Fibroblast of pulmonary artery (primary cell): ENCODE data around the gene MCM5.
A peak's percentile ranks its signal among the peaks of the same experiment; 100 is the strongest.

Experiments
- DNase-seq: peaks from one replicate; pipeline ENCODE4 v3.0.0-alpha.2; 2010; ENCODE audit warnings: low read depth
- H3K4me3 ChIP-seq: replicated peaks from 2 replicates; pipeline ENCODE4 v1.5.1; 2011; ENCODE audit warnings: low read depth, mild to moderate bottlenecking, control low read depth, low read length, moderate library complexity
- TF ChIP-seq, protein P1 (sequence below): IDR thresholded peaks from 2 replicates; pipeline ENCODE4 v1.5.1; 2011; ENCODE audit warnings: mild to moderate bottlenecking, control low read depth, low read length, inconsistent platforms; ENCODE audit errors: missing control alignments

MCM5 gene

DNA sequence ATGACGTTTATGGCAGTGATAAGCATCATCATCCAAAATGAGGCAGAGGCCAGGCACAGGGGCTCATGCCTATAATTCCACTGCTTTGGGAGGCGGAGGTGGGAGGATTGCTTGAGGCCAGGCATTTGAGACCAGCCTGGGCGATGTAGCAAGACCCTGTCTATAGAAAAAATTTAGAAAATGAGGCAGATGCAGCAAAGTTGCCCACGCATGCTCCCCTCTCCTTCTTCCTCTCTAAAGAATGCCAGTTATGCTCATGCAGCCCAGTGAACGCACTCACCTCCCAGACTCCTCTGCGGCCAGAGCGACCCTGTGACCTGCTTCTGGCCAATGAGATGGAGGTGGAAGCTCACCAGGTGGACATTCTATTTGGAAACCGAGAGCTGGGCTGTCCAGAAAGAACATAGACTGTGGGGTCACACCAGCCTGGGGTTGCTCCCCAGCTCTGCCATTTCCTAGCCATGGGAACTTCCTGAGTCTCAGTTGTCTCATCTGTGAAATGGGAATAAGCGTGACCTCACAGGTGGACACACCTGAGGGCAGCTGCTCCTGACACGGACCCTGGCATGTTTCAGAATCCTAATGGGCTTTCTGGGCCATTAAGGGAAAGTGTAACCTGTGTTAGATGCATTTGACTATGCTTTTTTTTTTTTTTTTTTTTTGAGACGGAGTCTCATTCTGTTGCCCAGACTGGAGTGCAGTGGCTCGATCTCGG, 44.9 kb downstream of the MCM5 start:
- TF ChIP-seq, protein P1, sequence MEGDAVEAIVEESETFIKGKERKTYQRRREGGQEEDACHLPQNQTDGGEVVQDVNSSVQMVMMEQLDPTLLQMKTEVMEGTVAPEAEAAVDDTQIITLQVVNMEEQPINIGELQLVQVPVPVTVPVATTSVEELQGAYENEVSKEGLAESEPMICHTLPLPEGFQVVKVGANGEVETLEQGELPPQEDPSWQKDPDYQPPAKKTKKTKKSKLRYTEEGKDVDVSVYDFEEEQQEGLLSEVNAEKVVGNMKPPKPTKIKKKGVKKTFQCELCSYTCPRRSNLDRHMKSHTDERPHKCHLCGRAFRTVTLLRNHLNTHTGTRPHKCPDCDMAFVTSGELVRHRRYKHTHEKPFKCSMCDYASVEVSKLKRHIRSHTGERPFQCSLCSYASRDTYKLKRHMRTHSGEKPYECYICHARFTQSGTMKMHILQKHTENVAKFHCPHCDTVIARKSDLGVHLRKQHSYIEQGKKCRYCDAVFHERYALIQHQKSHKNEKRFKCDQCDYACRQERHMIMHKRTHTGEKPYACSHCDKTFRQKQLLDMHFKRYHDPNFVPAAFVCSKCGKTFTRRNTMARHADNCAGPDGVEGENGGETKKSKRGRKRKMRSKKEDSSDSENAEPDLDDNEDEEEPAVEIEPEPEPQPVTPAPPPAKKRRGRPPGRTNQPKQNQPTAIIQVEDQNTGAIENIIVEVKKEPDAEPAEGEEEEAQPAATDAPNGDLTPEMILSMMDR: no peak
- no peak for DNase-seq

DNA sequence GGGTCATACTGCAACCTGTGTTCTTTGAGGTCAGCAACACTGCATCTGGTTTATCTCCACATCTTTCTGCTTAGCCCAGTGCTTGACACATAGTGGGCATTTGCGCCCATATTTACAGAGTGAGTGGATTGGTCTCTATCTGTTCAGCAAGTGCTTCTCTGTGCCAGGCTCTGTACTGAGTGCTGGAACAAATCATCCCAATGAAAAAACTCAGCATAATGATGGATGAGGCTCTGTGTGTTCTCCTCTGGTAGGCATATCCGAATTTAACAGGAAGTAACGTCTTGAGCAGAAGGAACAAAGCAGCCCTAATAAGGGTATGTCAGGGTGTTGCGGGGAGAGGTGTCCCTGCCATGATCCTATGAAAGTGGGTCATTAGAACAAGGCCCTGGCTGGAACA, 46.0 kb downstream of the MCM5 start:
- H3K4me3 ChIP-seq: no peak overlapping the region
- TF ChIP-seq, protein P1: no peak
- no peak for DNase-seq

More for the DNA sequence above, 44.9 kb downstream of the MCM5 start:
- no peak overlapping the region for H3K4me3 ChIP-seq

DNA sequence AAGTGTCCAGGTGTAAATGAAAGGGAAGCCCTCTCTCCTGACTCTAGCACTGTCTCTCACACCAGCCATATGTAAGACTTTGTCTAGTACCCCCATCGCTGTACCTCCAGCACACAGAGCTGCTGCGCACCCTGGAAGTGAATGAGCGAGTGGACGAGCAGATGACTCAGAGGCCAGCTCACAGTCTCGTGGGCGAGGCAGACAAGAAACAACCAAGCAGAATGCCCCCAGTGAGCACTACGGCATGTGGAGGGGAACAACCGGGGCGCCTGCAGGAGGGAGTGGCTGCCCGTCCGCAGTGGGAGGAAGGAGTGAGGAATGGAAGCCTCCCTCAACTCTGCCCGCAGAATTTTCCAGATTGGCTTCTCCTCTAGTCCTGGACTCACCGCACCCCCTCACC, 46.4 kb downstream of the MCM5 start:
- peak; percentile 79 for DNase-seq
- TF ChIP-seq, protein P1: no peak
- no peak overlapping the region for H3K4me3 ChIP-seq

DNA sequence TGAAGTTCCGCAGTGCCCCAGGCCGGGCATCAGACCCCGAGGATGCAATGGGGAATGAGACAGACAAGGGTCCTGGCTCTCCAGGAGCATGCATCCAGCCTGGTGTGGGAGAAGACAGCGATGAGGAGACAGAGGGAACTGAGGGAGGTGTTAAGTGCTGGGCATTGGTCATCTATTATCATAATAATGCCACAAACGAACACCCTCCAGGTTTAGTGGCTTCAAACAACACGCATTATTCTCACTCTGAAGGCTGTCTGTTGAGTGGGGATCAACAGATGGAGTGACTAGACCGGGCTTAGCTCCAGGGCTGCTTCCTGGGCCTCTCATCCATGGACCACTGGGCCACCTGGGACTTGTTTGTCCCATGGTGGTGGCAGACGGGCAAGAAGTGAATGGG, 48.6 kb downstream of the MCM5 start:
- TF ChIP-seq, protein P1: no peak
- DNase-seq: no peak

DNA sequence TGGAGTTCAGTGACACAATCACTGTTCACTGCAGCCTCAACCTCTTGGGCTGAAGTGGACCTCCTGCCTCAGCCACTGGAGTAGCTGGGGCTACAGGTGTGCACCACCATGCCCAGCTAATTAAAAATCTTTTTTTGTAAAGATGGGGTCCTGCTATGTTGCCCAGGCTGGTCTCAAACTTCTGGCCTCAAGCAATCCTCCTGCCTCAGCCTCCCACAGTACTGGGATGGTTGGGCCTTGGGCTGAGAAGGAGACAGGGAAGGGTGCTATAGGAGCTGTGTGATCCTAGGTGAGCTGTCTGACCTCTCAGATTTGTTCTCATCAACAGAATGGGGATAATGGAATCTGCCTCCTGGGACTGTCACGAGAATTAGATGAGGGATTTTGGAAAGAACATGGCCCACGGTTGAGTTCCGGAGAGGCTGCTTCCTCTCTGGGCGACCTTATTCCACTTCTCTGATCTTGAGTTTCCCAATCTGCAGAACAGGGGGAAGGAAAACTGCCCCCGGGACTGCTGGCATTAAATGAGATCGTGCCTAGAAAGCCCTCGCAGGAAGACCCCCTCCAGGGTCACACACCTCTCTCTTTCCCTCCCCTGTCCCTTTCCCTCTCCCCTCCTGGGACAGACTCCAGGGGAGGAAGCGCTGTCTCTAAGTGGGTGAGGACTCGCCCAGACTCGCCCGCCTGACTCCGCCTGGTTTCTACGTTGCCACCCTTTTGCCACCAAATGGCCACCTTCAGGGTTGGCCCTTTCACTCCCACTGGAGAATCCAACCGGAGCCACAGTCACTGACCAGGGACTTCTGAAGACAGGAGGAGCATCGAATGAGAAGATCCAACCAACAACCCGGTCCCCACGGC, 50.1 kb downstream of the MCM5 start:
- no peak overlapping the region for H3K4me3 ChIP-seq
- DNase-seq: no peak
- TF ChIP-seq, protein P1: no peak

More for the DNA sequence above, 48.6 kb downstream of the MCM5 start:
- no peak overlapping the region for H3K4me3 ChIP-seq

DNA sequence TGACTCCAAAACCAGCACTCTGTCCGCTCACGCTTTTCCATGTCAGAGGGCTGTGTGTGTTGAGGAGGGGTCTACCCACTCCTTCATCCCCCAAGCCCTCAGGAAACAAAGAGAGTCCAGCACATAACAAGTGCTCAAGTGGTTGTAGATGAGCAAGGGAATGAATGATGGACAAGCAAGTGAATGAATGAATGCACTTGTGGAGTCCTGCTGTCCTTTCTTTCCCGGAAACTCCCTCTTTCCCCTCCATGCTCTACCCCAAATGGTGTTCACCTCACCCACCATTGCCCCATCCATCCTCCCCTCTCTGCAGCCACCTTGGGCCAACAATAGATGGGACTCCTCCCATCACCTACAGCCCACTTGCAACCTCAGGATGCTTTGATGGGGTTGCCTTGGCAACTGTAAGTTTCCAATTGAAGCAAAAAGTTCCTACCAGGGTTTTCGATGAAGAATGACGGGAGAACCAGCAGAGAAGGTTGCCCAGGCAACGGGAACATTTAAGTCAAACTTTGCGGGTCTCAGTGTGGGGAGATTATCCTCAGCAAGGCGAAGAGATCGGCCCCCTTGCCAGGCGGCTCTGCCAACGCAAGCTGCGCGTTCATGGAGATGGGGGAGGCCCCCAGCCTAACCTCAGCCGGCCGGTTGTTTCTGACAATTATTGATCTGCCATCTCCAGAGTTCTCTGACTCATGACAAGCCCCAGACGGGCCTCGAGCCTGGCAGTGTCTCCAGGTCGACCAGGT, 51.1 kb downstream of the MCM5 start:
- H3K4me3 ChIP-seq: no peak overlapping the region
- TF ChIP-seq, protein P1: no peak
- DNase-seq: no peak
